Lower lobe of right lung (tissue), 2 donors: ENCODE results near the gene MBNL2. TPM values are rescaled to one million over a fixed set of nuclear protein-coding genes. Genes with fewer than 3 reads are reported as not detected.

Source experiments
- ATAC-seq, 2 donors: fragments of 200-7000 bp; cut with Tn5 transposase; one replicate each; pipeline ENCODE4 v1.9.1; 2020 to 2022; ENCODE audit warnings: mild to moderate bottlenecking in 2 of 2, moderate library complexity in 2 of 2
- DNase-seq: peaks from one replicate; pipeline ENCODE4 v3.0.0-alpha.2; 2020
- H3K27ac ChIP-seq: fragments of 200-600 bp; one replicate; pipeline ENCODE4 v1.8.0; 2022
- H3K27me3 ChIP-seq: fragments of 200-600 bp; one replicate; pipeline ENCODE4 v1.8.0; 2022; ENCODE audit warnings: low read depth
- H3K36me3 ChIP-seq: fragments of 200-600 bp; one replicate; pipeline ENCODE4 v1.8.0; 2022; ENCODE audit warnings: mild to moderate bottlenecking
- H3K4me1 ChIP-seq: fragments of 200-600 bp; one replicate; pipeline ENCODE4 v1.8.0; 2022
- H3K4me3 ChIP-seq: fragments of 200-600 bp; one replicate; pipeline ENCODE4 v1.8.0; 2022; ENCODE audit warnings: mild to moderate bottlenecking
- H3K9me3 ChIP-seq: fragments of 200-600 bp; one replicate; pipeline ENCODE4 v1.8.0; 2022
- CTCF ChIP-seq: fragments of 200-600 bp; IDR thresholded peaks from one replicate; pipeline ENCODE4 v1.8.0; 2022; ENCODE audit warnings: antibody characterized with exemption, mild to moderate bottlenecking
- intact Hi-C: fragments of 100-400 bp; cut with DNase I; formaldehyde crosslinking; loops from one replicate; pipeline ENCODE4 v1.11.0; 2022
- total RNA-seq: library from RNA; stranded (reverse); fragmentation: NEBNext Ultra II Directional; extraction: Animal tissue kit (Norgen Biotek cat#: 25700); gene quantifications from one replicate; pipeline ENCODE4 v1.2.1, GENCODE V29; 2021
- donor health status: DM: no; HTN: yes; CAD: no; lungs with severe emphysema.

Gene MBNL2
- total RNA-seq, 1 donor from 2014 or later = 58.2 TPM

- DNase-seq (no peak), ATAC-seq (no peak)
- Histone ChIP-seq H3K4me3 (no peak overlapping the region), H3K4me1 (peaks cover 22% of the 10 kb centered on the region), H3K36me3 (no peaks in the 10 kb centered on the region), H3K27me3 (no peaks in the 10 kb centered on the region), H3K9me3 (no peaks in the 10 kb centered on the region), H3K27ac (no peak overlapping the region)
- intact Hi-C loops = no loop called here
- no peak for TF ChIP-seq CTCF
Observed at GRCh38 chr13:97286317-97287046, 64.3 kb downstream of the MBNL2 start.

- H3K27ac ChIP-seq = no peak overlapping the region
- intact Hi-C loops = no loop called here
- no peaks in the 10 kb centered on the region for H3K9me3 ChIP-seq
- H3K4me3 ChIP-seq = no peak overlapping the region
- H3K27me3 ChIP-seq = no peaks in the 10 kb centered on the region
- ATAC-seq = no peak
- peaks cover 22% of the 10 kb centered on the region for H3K4me1 ChIP-seq
- TF ChIP-seq CTCF = no peak
- DNase-seq = no peak
- no peaks in the 10 kb centered on the region for H3K36me3 ChIP-seq
Observed at GRCh38 chr13:97287047-97287383, 64.9 kb downstream of the MBNL2 start.

GRCh38 chr13:97288486-97288900 is 66.4 kb downstream of the MBNL2 start:
- Histone ChIP-seq H3K27me3 (no peaks in the 10 kb centered on the region), H3K4me3 (no peak overlapping the region), H3K9me3 (no peaks in the 10 kb centered on the region), H3K4me1 (peaks cover 12% of the 10 kb centered on the region), H3K36me3 (no peaks in the 10 kb centered on the region), H3K27ac (no peak overlapping the region)
- intact Hi-C loops = no loop called here
- no peak for TF ChIP-seq CTCF
- ATAC-seq = no peak
- DNase-seq = no peak

- no peak overlapping the region for H3K4me3 ChIP-seq
- H3K4me1 ChIP-seq = peaks cover 12% of the 10 kb centered on the region
- DNase-seq = no peak
- H3K9me3 ChIP-seq = no peaks in the 10 kb centered on the region
- H3K36me3 ChIP-seq = no peaks in the 10 kb centered on the region
- intact Hi-C loops = no loop called here
- no peak overlapping the region for H3K27ac ChIP-seq
- H3K27me3 ChIP-seq = no peaks in the 10 kb centered on the region
- TF ChIP-seq CTCF = no peak
- ATAC-seq = no peak
Observed at GRCh38 chr13:97289514-97290298, 67.6 kb downstream of the MBNL2 start.

- H3K27me3 ChIP-seq = no peaks in the 10 kb centered on the region
- no peaks in the 10 kb centered on the region for H3K9me3 ChIP-seq
- no peak overlapping the region for H3K27ac ChIP-seq
- TF ChIP-seq CTCF = no peak
- ATAC-seq (peak in 1 of 2 donors; percentile 42), DNase-seq (no peak)
- intact Hi-C loops = no loop called here
- H3K4me1 ChIP-seq = peaks cover 41% of the 10 kb centered on the region
- H3K36me3 ChIP-seq = no peaks in the 10 kb centered on the region
- no peak overlapping the region for H3K4me3 ChIP-seq
Observed at GRCh38 chr13:97295283-97296182, 73.4 kb downstream of the MBNL2 start.
